Upper lobe of right lung (tissue), 1 donor: ENCODE results near the gene CDH23. TPM values are rescaled to one million over a fixed set of nuclear protein-coding genes. Genes with fewer than 3 reads are reported as not detected.

Experiments used
- ATAC-seq: fragments of 200-7000 bp; cut with Tn5 transposase; one replicate; pipeline ENCODE4 v1.9.1; 2020; ENCODE audit warnings: mild to moderate bottlenecking, moderate library complexity
- DNase-seq: peaks from one replicate; pipeline ENCODE4 v3.0.0-alpha.2; 2020
- H3K27ac ChIP-seq: fragments of 200-600 bp; one replicate; pipeline ENCODE4 v1.8.0; 2022
- H3K27me3 ChIP-seq: fragments of 200-600 bp; one replicate; pipeline ENCODE4 v1.8.0; 2022; ENCODE audit warnings: mild to moderate bottlenecking
- H3K36me3 ChIP-seq: fragments of 200-600 bp; one replicate; pipeline ENCODE4 v1.8.0; 2022
- H3K4me1 ChIP-seq: fragments of 200-600 bp; one replicate; pipeline ENCODE4 v1.8.0; 2022
- H3K4me3 ChIP-seq: fragments of 200-600 bp; one replicate; pipeline ENCODE4 v1.8.0; 2022; ENCODE audit warnings: mild to moderate bottlenecking
- H3K9me3 ChIP-seq: fragments of 200-600 bp; one replicate; pipeline ENCODE4 v1.8.0; 2022
- CTCF ChIP-seq: fragments of 200-600 bp; IDR thresholded peaks from one replicate; pipeline ENCODE4 v1.8.0; 2022; ENCODE audit warnings: antibody characterized with exemption
- intact Hi-C: fragments of 100-400 bp; cut with DNase I; formaldehyde crosslinking; loops from one replicate; pipeline ENCODE4 v1.11.0; 2022
- total RNA-seq: library from RNA; stranded (reverse); fragmentation: NEBNext Ultra II Directional; extraction: Animal tissue kit (Norgen Biotek cat#: 25700); gene quantifications from one replicate; pipeline ENCODE4 v1.2.1, GENCODE V29; 2021
- donor health status: DM: no; HTN: yes; CAD: no; lungs with severe emphysema.

The CDH23 gene
- total RNA-seq, 1 donor from 2014 or later = 10.9 TPM

DNA sequence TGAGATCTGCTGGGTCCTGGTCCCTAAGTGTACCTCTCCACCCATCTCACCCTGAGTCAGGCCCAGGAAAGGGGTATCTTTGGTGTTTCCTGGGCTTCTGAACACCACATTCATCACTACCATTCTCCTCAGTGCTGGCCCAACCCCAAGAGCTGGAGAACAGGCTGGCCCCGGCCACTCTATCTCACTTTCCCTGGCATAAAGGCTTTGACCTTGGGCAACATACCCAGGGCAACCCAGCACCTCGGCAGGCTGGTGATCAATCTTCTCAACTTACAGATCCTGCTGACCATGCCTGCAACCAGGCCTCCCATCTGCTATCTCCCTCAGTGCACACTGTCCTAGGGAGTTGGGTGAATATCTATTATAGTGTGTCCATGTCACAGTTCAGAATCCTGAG is 374.5 kb downstream of the CDH23 start:
- DNase-seq = no peak
- no peak for TF ChIP-seq CTCF
- Histone ChIP-seq H3K9me3 (no peaks in the 10 kb centered on the region), H3K27ac (peak overlapping the region; percentile 90), H3K4me1 (peaks cover 86% of the 10 kb centered on the region), H3K27me3 (no peaks in the 10 kb centered on the region), H3K36me3 (no peaks in the 10 kb centered on the region), H3K4me3 (peak overlapping the region; percentile 70)
- ATAC-seq = no peak
- intact Hi-C loops = no loop called here

DNA sequence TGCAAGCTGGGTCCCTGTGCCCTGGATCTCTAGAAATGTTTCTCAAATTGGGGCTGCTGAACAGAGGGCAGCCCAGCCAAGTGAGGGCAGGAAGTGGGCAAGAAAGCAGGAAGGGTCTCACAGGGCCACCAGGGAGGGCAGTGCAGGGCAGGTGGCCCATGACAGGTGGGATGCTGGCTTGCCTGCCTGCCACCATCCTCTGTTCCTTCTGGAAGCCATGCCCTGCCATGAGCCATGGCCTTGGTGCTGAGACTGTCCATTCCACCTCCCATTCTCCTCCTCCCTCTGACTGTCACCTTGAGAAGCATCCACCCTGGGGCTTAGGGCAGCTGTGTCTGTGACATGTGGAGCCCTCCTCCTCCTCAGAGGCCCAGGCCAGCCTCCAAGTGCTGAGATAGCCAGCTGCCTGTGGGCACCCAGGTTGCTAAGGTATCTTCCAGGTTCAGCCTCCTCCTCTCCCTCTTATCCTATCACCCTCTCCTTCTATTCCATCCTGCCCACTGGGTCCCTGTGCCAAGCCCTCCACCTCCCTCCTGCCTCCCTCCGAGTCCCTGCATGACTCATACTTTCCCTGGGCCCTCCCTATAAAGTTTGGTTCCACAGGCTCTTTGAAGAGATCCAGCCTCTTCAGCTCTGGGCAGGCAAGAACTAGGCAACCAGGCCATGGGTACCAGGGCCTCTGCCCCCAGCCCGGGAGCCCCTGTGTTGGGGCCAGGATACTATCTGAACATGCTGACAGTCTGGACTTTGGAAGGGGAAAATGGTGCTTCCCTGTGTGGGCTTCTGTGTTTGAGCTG is 375.3 kb downstream of the CDH23 start:
- peak overlapping the region; percentile 90 for H3K27ac ChIP-seq
- ATAC-seq (peak; percentile 24), DNase-seq (no peak)
- peak overlapping the region; percentile 70 for H3K4me3 ChIP-seq
- H3K4me1 ChIP-seq = peaks cover 86% of the 10 kb centered on the region
- no peaks in the 10 kb centered on the region for H3K36me3 ChIP-seq
- intact Hi-C loops = no loop called here
- no peak for TF ChIP-seq CTCF
- H3K27me3 ChIP-seq = no peaks in the 10 kb centered on the region
- no peaks in the 10 kb centered on the region for H3K9me3 ChIP-seq

GRCh38 chr10:71772832-71773220 is 376.1 kb downstream of the CDH23 start:
- peak; percentile 1 for ATAC-seq
- Histone ChIP-seq H3K27me3 (no peaks in the 10 kb centered on the region), H3K4me3 (peak overlapping the region; percentile 70), H3K4me1 (peaks cover 78% of the 10 kb centered on the region), H3K36me3 (no peaks in the 10 kb centered on the region), H3K9me3 (no peaks in the 10 kb centered on the region), H3K27ac (peak overlapping the region; percentile 90)
- TF ChIP-seq CTCF = no peak
- intact Hi-C loops = no loop called here
- DNase-seq = no peak

DNA sequence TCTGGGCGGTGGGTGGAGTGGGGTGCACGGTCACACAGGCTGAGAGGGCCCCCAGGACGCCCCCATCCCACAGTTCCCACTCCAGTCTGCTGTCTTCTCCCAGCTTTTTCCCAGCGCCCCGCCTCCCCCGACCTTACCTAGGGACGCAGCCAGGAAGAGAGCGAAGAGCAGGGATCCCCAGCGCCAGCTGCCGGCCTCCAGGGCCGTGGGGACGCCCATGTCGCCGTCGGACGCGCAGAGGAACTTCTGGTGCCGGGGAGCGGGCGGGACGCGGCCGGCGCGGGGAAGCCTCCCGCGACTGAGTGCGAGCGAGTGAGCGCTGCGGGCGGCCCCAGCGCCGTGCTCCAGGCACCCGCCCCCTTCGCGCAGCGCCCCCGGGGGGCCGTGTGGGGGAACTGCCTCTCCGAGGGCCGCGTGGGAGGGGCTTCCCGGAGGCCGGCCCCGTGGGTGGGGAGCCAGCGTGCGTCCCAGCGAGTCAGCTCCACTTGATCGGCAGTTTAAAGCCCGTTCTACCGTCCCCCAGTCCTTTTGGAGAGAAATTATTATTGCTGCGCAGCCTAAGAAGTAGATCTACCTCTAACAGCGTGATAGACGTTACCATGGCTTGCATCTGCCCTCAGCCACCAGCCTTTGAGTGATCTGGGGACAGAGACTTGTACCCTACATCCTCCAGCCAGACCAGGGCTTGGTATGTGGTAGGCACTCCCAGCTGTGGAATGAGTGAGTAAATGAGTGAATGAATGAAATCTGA is 376.7 kb downstream of the CDH23 start, which contains the start of gene VSIR:
Gene VSIR, minus strand, starts transcription at position 300 of the 751 bp plus-strand sequence. Its CDS starts 81 bp downstream, at position 219.
- ATAC-seq (peak; percentile 92), DNase-seq (peak; percentile 95)
- Histone ChIP-seq H3K4me1 (peaks cover 72% of the 10 kb centered on the region), H3K27me3 (no peaks in the 10 kb centered on the region), H3K9me3 (no peaks in the 10 kb centered on the region), H3K4me3 (peak within 1 kb of the TSS; percentile 70), H3K27ac (peak within 1 kb of the TSS; percentile 90), H3K36me3 (no peaks in the 10 kb centered on the region)
- intact Hi-C loops = no loop called here
- TF ChIP-seq CTCF = peak; percentile 83

GRCh38 chr10:71774916-71775702 is 378.4 kb downstream of the CDH23 start:
- DNase-seq = peak; percentile 81
- peak; percentile 47 for ATAC-seq
- intact Hi-C loops = no loop called here

More at GRCh38 chr10:71774916-71775702, 378.4 kb downstream of the CDH23 start:
- peaks cover 57% of the 10 kb centered on the region for H3K4me1 ChIP-seq
- H3K27ac ChIP-seq = peak overlapping the region; percentile 36
- no peak for TF ChIP-seq CTCF
- H3K9me3 ChIP-seq = no peaks in the 10 kb centered on the region
- no peaks in the 10 kb centered on the region for H3K27me3 ChIP-seq
- H3K36me3 ChIP-seq = no peaks in the 10 kb centered on the region
- no peak overlapping the region for H3K4me3 ChIP-seq
